HepG2 (cell line): ENCODE measurements around the gene RNASE13. TPM values are rescaled to one million over a fixed set of nuclear protein-coding genes. Genes with fewer than 3 reads are reported as not detected.

Experiments
- BRD4 ChIP-seq: sonication (generic); formaldehyde crosslinking; IDR thresholded peaks from 2 replicates; pipeline ENCODE4 v1.4.0; 2020; ENCODE audit warnings: missing genetic modification reagents
- E2F2 ChIP-seq: sonication (generic); formaldehyde crosslinking; IDR thresholded peaks from 2 replicates; pipeline ENCODE4 v1.4.0; 2020; ENCODE audit warnings: missing genetic modification reagents, borderline replicate concordance
- ETS1 ChIP-seq: sonication (generic); formaldehyde crosslinking; IDR thresholded peaks from 2 replicates; pipeline ENCODE4 v1.4.0; 2020; ENCODE audit warnings: missing genetic modification reagents
- GFI1 ChIP-seq: sonication (generic); formaldehyde crosslinking; IDR thresholded peaks from 2 replicates; pipeline ENCODE4 v1.5.0; 2020; ENCODE audit warnings: missing genetic modification reagents, mild to moderate bottlenecking, borderline replicate concordance
- ISX ChIP-seq: sonication (generic); formaldehyde crosslinking; conservative IDR thresholded peaks from 2 replicates; pipeline ENCODE4 v1.5.0; 2020; ENCODE audit warnings: missing genetic modification reagents
- KLF12 ChIP-seq: sonication (generic); formaldehyde crosslinking; IDR thresholded peaks from 2 replicates; pipeline ENCODE4 v1.4.0; 2020; ENCODE audit warnings: missing genetic modification reagents, borderline replicate concordance
- KLF16 ChIP-seq, 2 experiments: sonication (generic) in 1 of 2; formaldehyde crosslinking in 1 of 2; IDR thresholded peaks; 2 replicates each; pipeline versions ENCODE4 v1.6.1 to v1.8.0; 2016 to 2023; ENCODE audit warnings: missing genetic modification reagents in 2 of 2, missing compliant biosample characterization in 1 of 2
- LCORL ChIP-seq, 2 experiments: fragments of 450-650 bp in 1 of 2; sonication (generic) in 1 of 2; formaldehyde crosslinking in 1 of 2; IDR thresholded peaks; 2 replicates each; pipeline versions ENCODE4 v1.5.0 to v1.6.1; 2017 to 2020; ENCODE audit warnings: antibody characterized with exemption in 1 of 2, missing genetic modification reagents in 1 of 2
- MBD4 ChIP-seq: IDR thresholded peaks from 2 replicates; pipeline ENCODE4 v1.6.1; 2012; ENCODE audit warnings: low read length, inconsistent platforms, borderline replicate concordance
- MTA3 ChIP-seq: sonication (generic); formaldehyde crosslinking; IDR thresholded peaks from 2 replicates; pipeline ENCODE4 v1.4.0; 2020; ENCODE audit warnings: missing genetic modification reagents
- NR2F2 ChIP-seq: IDR thresholded peaks from 2 replicates; pipeline ENCODE4 v1.6.1; 2012; ENCODE audit warnings: low read depth, inconsistent platforms, borderline replicate concordance
- STAT6 ChIP-seq: sonication (generic); formaldehyde crosslinking; IDR thresholded peaks from 2 replicates; pipeline ENCODE4 v1.4.0; 2020; ENCODE audit warnings: missing genetic modification reagents, mild to moderate bottlenecking, borderline replicate concordance
- TCF7 ChIP-seq: sonication (generic); IDR thresholded peaks from 2 replicates; pipeline ENCODE4 v1.6.1; 2016; ENCODE audit warnings: antibody characterized with exemption, low read depth
- ZBTB4 ChIP-seq: sonication (generic); formaldehyde crosslinking; IDR thresholded peaks from 2 replicates; pipeline ENCODE4 v1.4.0; 2020; ENCODE audit warnings: missing genetic modification reagents, mild to moderate bottlenecking, borderline replicate concordance
- ZFP82 ChIP-seq: sonication (generic); formaldehyde crosslinking; IDR thresholded peaks from 2 replicates; pipeline ENCODE4 v1.5.1; 2020; ENCODE audit warnings: mild to moderate bottlenecking, missing genetic modification reagents, borderline replicate concordance
- ZNF570 ChIP-seq: sonication (generic); formaldehyde crosslinking; IDR thresholded peaks from 2 replicates; pipeline ENCODE4 v1.4.0; 2020; ENCODE audit warnings: mild to moderate bottlenecking, missing genetic modification reagents, borderline replicate concordance
- ZNF614 ChIP-seq: IDR thresholded peaks from 2 replicates; pipeline ENCODE4 v1.6.1; 2018; ENCODE audit warnings: missing biosample characterization, missing genetic modification reagents, inconsistent platforms, borderline replicate concordance
- ZSCAN29 ChIP-seq: sonication (generic); formaldehyde crosslinking; conservative IDR thresholded peaks from 2 replicates; pipeline ENCODE4 v1.4.0; 2020; ENCODE audit warnings: mild to moderate bottlenecking, missing genetic modification reagents
- polyA plus RNA-seq, 8 experiments: library from polyadenylated mRNA; depleted of rRNA in 3 of 8; stranded (reverse) in 7 of 8; unstranded in 1 of 8; fragments of >200 nt; fragmentation: Illumina TruSeq in 4 of 8; extraction: Trizol in 4 of 8; gene quantifications; 2 replicates each; pipeline versions ENCODE4 v1.2.1 to v1.2.3, GENCODE V29; 2011 to 2016; ENCODE audit warnings: low read depth in 4 of 8, missing spikeins in 1 of 8, mixed read lengths in 1 of 8; ENCODE audit not compliant: insufficient read depth in 1 of 8
- total RNA-seq, 5 experiments: library from RNA; depleted of rRNA; stranded (reverse); fragments of >200 nt; fragmentation: Illumina TruSeq; extraction: Trizol; gene quantifications; 2 replicates each; pipeline ENCODE4 v1.2.3, GENCODE V29; 2016; ENCODE audit warnings: low read depth in 1 of 5

Gene RNASE13
- total and polyA plus RNA-seq, 2 of the 13 experiments (the other 11 are each of a cell fraction or from before 2014, with no cell fraction given), result 1.0 TPM; not detected in 1

- TF ChIP-seq ZBTB4, result peak; percentile 92; the same call in 1 of the 2 replicates
- TF ChIP-seq GFI1 (CRISPR knock-in tag), result peak; percentile 99
- peak; percentile 60; the same call in 1 of the 2 replicates for TF ChIP-seq NR2F2
- peak; percentile 88; the same call in 1 of the 2 replicates for TF ChIP-seq ISX (CRISPR knock-in tag)
- no peak for TF ChIP-seq MTA3 (CRISPR knock-in tag)
- TF ChIP-seq TCF7, result peak; percentile 68
- 0 out of 2 replicates have a peak, but pooled peaks have one; percentile 20 for TF ChIP-seq ZNF570
- peak; percentile 29; the same call in 1 of the 2 replicates for TF ChIP-seq MBD4
- 0 out of 2 replicates have a peak, but pooled peaks have one; percentile 63 for TF ChIP-seq E2F2 (CRISPR knock-in tag)
- TF ChIP-seq ZFP82 (CRISPR knock-in tag), result no peak
- TF ChIP-seq KLF16 (CRISPR knock-in tag; IDR thresholded peaks at IDR 0.05), result peak in 1 of 2 experiments; percentile 72; a peak in 1 of 4 replicates
- TF ChIP-seq KLF12 (CRISPR knock-in tag), result peak; percentile 84; the same call in 1 of the 2 replicates
- peak; percentile 49; the same call in 1 of the 2 replicates for TF ChIP-seq STAT6 (CRISPR knock-in tag)
- peak; percentile 95 for TF ChIP-seq ETS1 (CRISPR knock-in tag)
- TF ChIP-seq ZNF614 (CRISPR knock-in tag), result peak; percentile 90; the same call in 1 of the 2 replicates
- no peak for TF ChIP-seq LCORL (IDR thresholded peaks at IDR 0.05)
- peak; percentile 97 for TF ChIP-seq LCORL (CRISPR knock-in tag; IDR thresholded peaks at IDR 0.05)
- no peak; the same call in 1 of the 2 replicates for TF ChIP-seq ZSCAN29 (CRISPR knock-in tag)
- TF ChIP-seq BRD4 (CRISPR knock-in tag), result peak; percentile 95; the same call in 1 of the 2 replicates
Observed at GRCh38 chr14:21055432-21056117, 21.0 kb upstream of the RNASE13 start (continued).
